ENCODE results near the gene SMYD5. TPM values are rescaled to one million over a fixed set of nuclear protein-coding genes. Genes with fewer than 3 reads are reported as not detected.

Gene SMYD5
- total and polyA plus RNA-seq, 9 of the 15 experiments (the other 6 are each of a cell fraction or from before 2014, with no cell fraction given) = 11.4 to 56.8 (median 32.0) TPM

- Histone ChIP-seq H3K4me2 (ENCODE audit: insufficient read depth, low read length) (no peak overlapping the region), H2AFZ (ENCODE audit: low read depth, low read length) (no peak overlapping the region), H3K9me1 (ENCODE audit: control insufficient read depth, insufficient read depth, low read length) (no peaks in the 10 kb centered on the region), H3K27ac (ENCODE audit: extremely low read depth, low read depth, low read length) (no peak overlapping the region), H3K27me3 (ENCODE audit: control insufficient read depth in 2 of 2, insufficient read depth in 2 of 2, low read length in 2 of 2) (no peaks in the 10 kb centered on the region), H4K20me1 (replicated peaks; ENCODE audit: control insufficient read depth, insufficient read depth, low read length) (peaks cover 24% of the 10 kb centered on the region), H3K9ac (ENCODE audit: insufficient read depth in 1 of 2, low read depth in 2 of 2, low read length in 2 of 2) (no peak overlapping the region), H3K4me1 (replicated peaks in 1 of 2; ENCODE audit: control insufficient read depth in 2 of 2, insufficient read depth in 2 of 2, low read length in 2 of 2) (peaks cover 0 to 10% of the 10 kb centered on the region in 2 experiments; a peak in 3 of 5 replicates), H3K9me3 (replicated peaks; ENCODE audit: control insufficient read depth, insufficient read depth, low read depth, low read length) (no peaks in the 10 kb centered on the region), H3K4me3 (no peak overlapping the region), H3K79me2 (ENCODE audit: control insufficient read depth, insufficient read depth, low read length) (peaks cover 59% of the 10 kb centered on the region), H3K36me3 (ENCODE audit: control insufficient read depth, insufficient read depth, low read length) (peaks cover 96% of the 10 kb centered on the region)
- FAIRE-seq (no peak), DNase-seq (ENCODE audit: extremely low read depth in 1 of 4, low spot score in 3 of 4) (no peak), ATAC-seq (no peak)
- ChIA-PET CTCF (ENCODE audit: low intra/inter-chr PET ratio) (no interaction called here), POLR2A (interaction anchor here (0.6 to 4.1 kb wide), 6 partner anchors 8 to 84 kb away, joined by 3 to 24 read pairs (median 5); partner anchors contain the start of genes CCT7 and PRADC1)
- in situ Hi-C loops (cut with MboI) (no loop called here), intact Hi-C loops (cut with micrococcal nuclease) (no loop called here)
- BruUV-seq (replicated peaks) = no TSS peak
- TF ChIP-seq ZNF354B (CRISPR knock-in tag; IDR thresholded peaks at IDR 0.05) (no peak), ZNF146 (CRISPR knock-in tag; IDR thresholded peaks at IDR 0.05; ENCODE audit: unreplicated experiment) (no peak), XRCC3 (IDR thresholded peaks at IDR 0.05) (no peak), ELF4 (CRISPR knock-in tag; IDR thresholded peaks at IDR 0.05) (no peak), MAFF (IDR thresholded peaks at IDR 0.05; ENCODE audit: low read length) (no peak), ZNF511 (CRISPR knock-in tag; IDR thresholded peaks at IDR 0.05) (no peak), ZNF695 (CRISPR knock-in tag; IDR thresholded peaks at IDR 0.05) (no peak)
- WGBS (ENCODE audit: insufficient coverage, low coverage, missing lambda C conversion rate) = 88% methylated on average over 3 of the region's 3 CpGs
Measured at GRCh38 chr2:73244580-73244979, 30.5 kb downstream of the SMYD5 start.

All from K562 (cell line).